ENCODE results near the gene RALGDS. TPM values are rescaled to one million over a fixed set of nuclear protein-coding genes. Genes with fewer than 3 reads are reported as not detected.
A peak's percentile ranks its signal among the peaks of the same experiment; 100 is the strongest.

RALGDS gene
- total RNA-seq, 2 experiments from 2014 or later: 29.5 to 32.5 TPM

- CTCF ChIA-PET: no interaction called here
- no peak for DNase-seq
- Mint-ChIP-seq H3K4me3 (no peak overlapping the region), H3K4me1 (ENCODE audit: low read depth) (peaks cover 10% of the 10 kb centered on the region), H3K27ac (no peak overlapping the region), H3K27me3 (ENCODE audit: low read depth) (no peaks in the 10 kb centered on the region), H3K36me3 (ENCODE audit: low read depth) (peaks cover 23% of the 10 kb centered on the region), H3K9me3 (no peaks in the 10 kb centered on the region)
- intact Hi-C loops (cut with micrococcal nuclease): no loop called here
Measured at GRCh38 chr9:133051281-133051900, 69.6 kb downstream of the RALGDS start.

- CTCF ChIA-PET: interaction anchor here (0.9 kb wide), 1 partner anchor 93 kb away, joined by 3 read pairs; no protein-coding TSS in a partner anchor
- Mint-ChIP-seq H3K27ac (no peak overlapping the region), H3K9me3 (no peaks in the 10 kb centered on the region), H3K4me1 (ENCODE audit: low read depth) (peaks cover 3% of the 10 kb centered on the region), H3K36me3 (ENCODE audit: low read depth) (peaks cover 26% of the 10 kb centered on the region), H3K27me3 (ENCODE audit: low read depth) (no peaks in the 10 kb centered on the region), H3K4me3 (no peak overlapping the region)
- intact Hi-C loops (cut with micrococcal nuclease): no loop called here
- no peak for DNase-seq
Measured at GRCh38 chr9:133050781-133051180, 70.3 kb downstream of the RALGDS start.

- Mint-ChIP-seq H3K4me1 (ENCODE audit: low read depth) (no peaks in the 10 kb centered on the region), H3K36me3 (ENCODE audit: low read depth) (peaks cover 29% of the 10 kb centered on the region), H3K4me3 (no peak overlapping the region), H3K27ac (no peak overlapping the region), H3K9me3 (no peaks in the 10 kb centered on the region), H3K27me3 (ENCODE audit: low read depth) (no peaks in the 10 kb centered on the region)
- CTCF ChIA-PET: interaction anchor here (0.9 to 1.1 kb wide), 2 partner anchors 14 to 94 kb away, joined by 3 read pairs; no protein-coding TSS in a partner anchor
- no peak for DNase-seq
- intact Hi-C loops (cut with micrococcal nuclease): no loop called here
Measured at GRCh38 chr9:133050142-133050541, 70.9 kb downstream of the RALGDS start.

GRCh38 chr9:133049043-133049442 is 72.0 kb downstream of the RALGDS start:
- intact Hi-C loops (cut with micrococcal nuclease): no loop called here
- H3K27ac Mint-ChIP-seq: no peak overlapping the region

GRCh38 chr9:133048595-133048994 is 72.4 kb downstream of the RALGDS start:
- intact Hi-C loops (cut with micrococcal nuclease): loop anchor here (1.0 kb wide), 1 partner anchor 99 kb away; no protein-coding TSS in a partner anchor
- CTCF ChIA-PET: interaction anchor here (0.6 to 1.6 kb wide), 4 partner anchors 8 to 172 kb away, joined by 3 to 6 read pairs (median 5); partner anchors contain the start of gene GTF3C5
- Mint-ChIP-seq H3K9me3 (no peaks in the 10 kb centered on the region), H3K4me1 (ENCODE audit: low read depth) (peaks cover 4% of the 10 kb centered on the region), H3K36me3 (ENCODE audit: low read depth) (peaks cover 33% of the 10 kb centered on the region), H3K4me3 (no peak overlapping the region), H3K27me3 (ENCODE audit: low read depth) (no peaks in the 10 kb centered on the region), H3K27ac (no peak overlapping the region)
- peak; percentile 49 for DNase-seq

More at GRCh38 chr9:133049043-133049442, 72.0 kb downstream of the RALGDS start:
- no peak for DNase-seq
- Mint-ChIP-seq H3K9me3 (no peaks in the 10 kb centered on the region), H3K27me3 (ENCODE audit: low read depth) (no peaks in the 10 kb centered on the region), H3K4me3 (no peak overlapping the region), H3K36me3 (ENCODE audit: low read depth) (peaks cover 35% of the 10 kb centered on the region), H3K4me1 (ENCODE audit: low read depth) (peaks cover 4% of the 10 kb centered on the region)
- CTCF ChIA-PET: interaction anchor here (0.6 to 1.6 kb wide), 5 partner anchors 8 to 172 kb away, joined by 3 to 6 read pairs (median 4); partner anchors contain the start of gene GTF3C5

Small RNAs within 50 kb of the gene (microRNA-seq; reads per million reads assigned to microRNA genes)
- 6.6 reads per million, percentile 9 among the genes with 10 or more reads in this experiment for gene MIR6877 (ENCODE audit: borderline microRNAs expressed, borderline replicate concordance)

Other genes starting within 250 kb of the RALGDS start
- gene AK8, start 243.0 kb downstream of the RALGDS start, total RNA-seq: not detected
- 1 to 10 TPM; 2.5 to 2.9 TPM for gene SPACA9, start 242.3 kb downstream of the RALGDS start, total RNA-seq
- gene TSC1, start 176.6 kb downstream of the RALGDS start, total RNA-seq: 10 to 100 TPM; 18.8 to 19.7 TPM
- gene GFI1B, start 142.5 kb downstream of the RALGDS start, total RNA-seq: not detected
- gene GTF3C5, start 90.2 kb downstream of the RALGDS start, total RNA-seq: 100 to 1,000 TPM; 102 to 108 TPM
- gene CEL, start 59.3 kb downstream of the RALGDS start, total RNA-seq: 1 to 10 TPM; 2.1 to 2.2 TPM
- 1 to 10 TPM; 3.9 to 4.7 TPM for gene GBGT1, start 42.7 kb upstream of the RALGDS start, total RNA-seq
- not detected for gene OBP2B, start 88.0 kb upstream of the RALGDS start, total RNA-seq
- gene ABO, start 154.0 kb upstream of the RALGDS start, total RNA-seq: not detected
- gene SURF6, start 214.9 kb upstream of the RALGDS start, total RNA-seq: 10 to 100 TPM; 13.6 to 13.8 TPM
- gene MED22, start 226.9 kb upstream of the RALGDS start, total RNA-seq: 10 to 100 TPM; 18.4 to 21.5 TPM
- gene RPL7A, start 227.0 kb upstream of the RALGDS start, total RNA-seq: 1,000 to 10,000 TPM; 3,985 to 4,111 TPM
- 10 to 100 TPM; 24.9 to 27.8 TPM for gene SURF1, start 235.2 kb upstream of the RALGDS start, total RNA-seq
- gene SURF2, start 235.3 kb upstream of the RALGDS start, total RNA-seq: 10 to 100 TPM; 15.0 to 16.2 TPM